GM12801 (cell line): ENCODE results near the gene PITPNC1.

Source experiments
- TF ChIP-seq, protein P1 (sequence below): IDR thresholded peaks from one replicate; pipeline ENCODE4 v1.5.1; 2011; ENCODE audit warnings: control low read depth; ENCODE audit not compliant: insufficient read length; ENCODE audit errors: extremely low read depth

PITPNC1 gene

DNA sequence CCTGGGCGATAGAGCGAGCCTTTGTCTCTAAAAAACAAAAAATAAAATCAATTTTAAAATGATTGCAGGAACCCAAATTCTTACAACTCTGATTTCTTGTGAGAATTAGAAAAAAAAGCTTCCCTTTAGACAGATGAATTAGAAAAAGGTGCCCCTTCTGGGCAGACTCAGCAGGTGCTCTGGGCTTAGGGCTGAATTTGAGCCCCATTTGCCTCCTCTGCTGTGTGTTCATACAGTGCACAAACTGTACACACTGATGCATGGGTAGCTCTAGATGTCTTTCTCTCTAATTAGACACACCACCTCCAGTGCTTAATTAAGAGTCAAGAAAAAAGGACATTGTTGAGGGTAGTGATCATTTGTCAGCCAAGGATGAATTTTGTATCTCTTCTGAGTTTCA lies 302.1 kb downstream of the PITPNC1 start:
- TF ChIP-seq, protein P1, sequence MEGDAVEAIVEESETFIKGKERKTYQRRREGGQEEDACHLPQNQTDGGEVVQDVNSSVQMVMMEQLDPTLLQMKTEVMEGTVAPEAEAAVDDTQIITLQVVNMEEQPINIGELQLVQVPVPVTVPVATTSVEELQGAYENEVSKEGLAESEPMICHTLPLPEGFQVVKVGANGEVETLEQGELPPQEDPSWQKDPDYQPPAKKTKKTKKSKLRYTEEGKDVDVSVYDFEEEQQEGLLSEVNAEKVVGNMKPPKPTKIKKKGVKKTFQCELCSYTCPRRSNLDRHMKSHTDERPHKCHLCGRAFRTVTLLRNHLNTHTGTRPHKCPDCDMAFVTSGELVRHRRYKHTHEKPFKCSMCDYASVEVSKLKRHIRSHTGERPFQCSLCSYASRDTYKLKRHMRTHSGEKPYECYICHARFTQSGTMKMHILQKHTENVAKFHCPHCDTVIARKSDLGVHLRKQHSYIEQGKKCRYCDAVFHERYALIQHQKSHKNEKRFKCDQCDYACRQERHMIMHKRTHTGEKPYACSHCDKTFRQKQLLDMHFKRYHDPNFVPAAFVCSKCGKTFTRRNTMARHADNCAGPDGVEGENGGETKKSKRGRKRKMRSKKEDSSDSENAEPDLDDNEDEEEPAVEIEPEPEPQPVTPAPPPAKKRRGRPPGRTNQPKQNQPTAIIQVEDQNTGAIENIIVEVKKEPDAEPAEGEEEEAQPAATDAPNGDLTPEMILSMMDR, result no peak

DNA sequence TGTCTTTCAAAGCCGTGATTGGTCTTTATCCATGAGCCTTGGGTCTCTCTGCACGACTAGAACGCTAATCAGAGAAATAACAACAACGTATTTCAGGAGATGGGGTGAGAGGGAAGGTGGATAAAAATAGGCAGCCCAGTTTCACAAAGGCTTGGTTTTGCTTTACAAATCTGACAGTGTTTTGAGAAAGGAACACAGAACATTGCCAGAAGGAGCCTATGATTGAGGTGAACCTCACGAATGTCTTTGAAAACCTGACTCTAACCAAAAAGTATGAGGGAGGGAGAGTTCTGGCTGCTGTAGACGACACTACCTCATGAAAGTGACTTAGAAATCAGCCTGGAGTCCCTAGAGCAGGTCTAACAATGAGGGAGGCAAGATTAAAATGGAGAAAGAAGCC lies 302.6 kb downstream of the PITPNC1 start:
- TF ChIP-seq, protein P1, result no peak

DNA sequence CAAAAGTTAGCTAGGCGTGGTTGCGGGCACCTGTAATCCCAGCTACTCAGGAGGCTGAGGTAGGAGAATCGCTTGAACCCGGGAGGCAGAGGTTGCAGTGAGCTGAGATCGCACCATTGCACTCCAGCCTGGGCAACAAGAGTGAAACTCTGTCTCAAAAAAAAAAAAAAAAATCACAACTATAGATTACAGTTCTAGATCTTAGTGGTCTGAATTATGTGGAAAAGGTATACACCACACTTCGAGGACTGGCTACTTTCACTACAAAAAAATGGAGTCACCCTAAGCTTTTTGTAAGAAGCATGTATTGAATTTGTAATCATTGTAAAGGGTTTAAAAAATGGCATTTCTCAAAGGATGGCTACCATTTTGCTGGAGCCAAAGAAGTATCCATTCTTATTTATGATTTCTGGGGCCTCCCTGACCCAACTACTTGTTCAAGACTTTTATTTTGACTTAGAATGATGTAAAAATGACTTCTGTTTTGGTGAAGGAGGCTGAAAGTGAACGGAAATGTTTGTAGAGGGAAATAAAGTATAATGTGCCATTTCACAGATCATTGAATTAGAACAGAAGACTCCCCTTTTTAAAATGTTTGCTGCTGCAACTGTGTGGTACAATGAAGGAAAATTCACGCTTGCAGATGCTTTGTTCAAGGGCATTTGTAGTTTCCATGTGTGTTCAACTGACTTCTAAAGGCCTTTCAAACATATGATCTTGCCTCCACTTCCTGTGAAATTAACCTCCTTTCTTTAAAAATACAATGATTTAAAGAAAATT lies 303.6 kb downstream of the PITPNC1 start:
- TF ChIP-seq, protein P1, result no peak

DNA sequence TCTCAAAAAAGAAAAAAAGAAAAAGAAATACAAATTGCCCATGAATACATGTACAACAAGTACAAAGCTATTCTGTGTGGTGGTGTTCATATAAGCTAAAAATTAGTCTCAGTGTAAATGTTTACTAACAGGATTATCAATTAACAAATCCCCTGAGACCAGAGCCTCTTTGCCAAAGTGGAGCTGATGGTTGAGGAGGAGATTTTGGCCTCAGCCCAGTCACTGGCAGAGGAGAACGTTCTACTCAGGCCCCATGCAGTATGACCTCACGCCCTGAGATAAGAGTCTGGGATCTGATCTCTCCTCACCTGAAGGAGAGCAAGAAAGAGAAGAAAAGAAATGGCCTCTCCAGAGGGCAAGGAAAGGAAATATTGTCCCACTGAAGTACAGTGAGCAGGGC lies 305.1 kb downstream of the PITPNC1 start:
- TF ChIP-seq, protein P1, result no peak

DNA sequence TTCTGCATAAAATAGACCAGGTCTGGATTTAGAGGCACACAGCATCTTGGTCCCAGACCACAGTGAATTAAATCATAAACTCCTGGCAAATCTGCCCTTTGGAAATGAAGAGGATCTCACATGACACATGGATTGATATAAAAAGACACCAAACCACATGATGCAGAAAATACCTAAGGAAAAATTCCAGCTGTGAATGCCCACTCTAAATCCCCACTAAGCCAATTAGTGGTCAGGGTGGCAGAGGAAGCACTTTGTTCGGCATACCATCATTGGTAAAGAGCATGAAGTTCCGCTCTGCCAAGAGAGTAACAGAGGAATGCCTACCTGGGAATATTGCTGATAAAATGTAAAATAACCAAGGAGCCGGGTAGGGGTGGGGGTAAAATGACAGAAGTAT lies 308.3 kb downstream of the PITPNC1 start:
- TF ChIP-seq, protein P1, result no peak

DNA sequence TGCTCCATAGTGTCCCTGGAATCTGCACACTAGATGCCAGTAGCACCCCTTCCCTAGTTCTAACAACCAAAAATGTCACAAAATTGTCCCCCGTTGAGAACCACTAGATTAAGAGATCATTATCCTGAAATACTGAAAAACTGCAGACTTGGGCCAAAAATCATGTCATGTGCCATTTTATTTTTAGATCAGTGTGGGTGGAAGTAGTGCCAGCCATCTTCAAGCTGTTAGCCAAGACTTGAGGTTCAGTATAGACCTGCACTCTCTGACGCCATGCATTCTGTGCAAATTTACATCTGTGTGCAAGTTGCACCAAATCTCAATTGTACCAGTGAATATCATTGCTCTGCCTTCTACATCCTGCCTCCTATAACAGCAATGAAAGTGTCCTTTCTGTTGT lies 309.2 kb downstream of the PITPNC1 start:
- TF ChIP-seq, protein P1, result no peak

DNA sequence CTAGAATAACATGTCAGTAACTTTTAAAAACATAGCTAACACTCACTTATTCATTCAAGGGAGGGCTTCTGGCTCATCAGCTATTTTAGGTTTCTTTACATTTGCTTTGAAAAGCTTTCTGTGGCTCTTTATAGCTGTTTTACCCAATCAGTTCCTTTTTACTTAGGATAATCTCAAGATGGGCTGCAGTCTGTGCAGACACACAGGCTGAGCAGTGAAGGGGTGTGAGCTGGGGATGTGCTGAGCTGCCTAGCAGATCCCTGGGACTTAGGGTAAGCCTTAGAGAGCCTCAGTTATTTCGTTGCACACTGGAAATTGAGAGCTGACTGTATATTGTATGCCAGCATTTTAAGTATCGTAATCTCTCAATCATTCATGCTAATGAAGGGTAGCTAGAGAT lies 310.4 kb downstream of the PITPNC1 start:
- TF ChIP-seq, protein P1, result no peak
